SU-DHL-6 (cell line): ENCODE data around the gene MYO1G.
A peak's percentile ranks its signal among the peaks of the same experiment; 100 is the strongest.

ENCODE experiments used
- EZH2phosphoT487 ChIP-seq: fragments of 200-600 bp; sonication (generic), shearing (Covaris generic); conservative IDR thresholded peaks from 2 replicates; pipeline ENCODE4 v1.6.1; 2018; ENCODE audit warnings: mild to moderate bottlenecking, antibody characterized with exemption, low read length, moderate library complexity, mixed read lengths
- TF ChIP-seq, protein P1 (sequence below): fragments of 200-600 bp; sonication (generic); IDR thresholded peaks from one replicate; pipeline ENCODE4 v1.5.1; 2017; ENCODE audit warnings: antibody characterized with exemption, mild to moderate bottlenecking, low read length, moderate library complexity; ENCODE audit not compliant: insufficient read depth, poor library complexity, severe bottlenecking

DNA sequence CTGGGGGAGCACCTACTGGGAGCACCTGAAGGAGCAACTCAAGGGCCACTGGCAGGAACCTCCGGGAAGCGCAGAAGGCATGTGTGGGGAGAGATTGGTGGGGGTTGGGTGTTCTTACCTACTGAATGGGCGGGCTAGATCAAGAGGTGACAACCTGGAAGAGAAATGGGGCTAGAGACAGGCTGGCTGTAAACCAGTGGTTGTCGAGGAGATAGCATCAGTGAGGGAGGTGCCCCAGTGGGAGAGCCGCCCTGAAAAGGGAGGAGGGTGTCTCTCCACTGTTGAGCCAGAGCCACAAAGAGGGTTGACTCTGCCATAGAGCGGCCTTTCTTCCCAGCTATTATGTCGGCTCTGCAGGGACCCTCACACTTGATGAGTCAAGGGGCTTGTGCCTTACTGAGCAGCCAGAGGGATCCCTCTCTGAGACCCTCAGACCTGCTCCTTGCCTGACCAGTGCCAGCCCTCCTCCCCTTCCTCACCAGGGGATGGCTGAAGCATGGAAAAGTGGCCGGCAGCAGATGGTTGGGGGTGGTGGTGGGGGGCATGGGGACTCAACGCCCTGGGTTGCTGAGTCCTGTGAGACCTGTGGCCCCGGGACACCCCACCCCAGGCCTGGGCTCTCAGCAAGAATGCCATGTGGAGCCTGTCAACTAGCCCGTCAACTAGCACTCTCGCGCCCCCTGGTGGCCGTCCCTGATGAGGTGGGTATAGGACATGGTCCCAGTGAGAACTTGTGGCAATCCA lies 57.0 kb downstream of the MYO1G start:
- TF ChIP-seq, protein P1, sequence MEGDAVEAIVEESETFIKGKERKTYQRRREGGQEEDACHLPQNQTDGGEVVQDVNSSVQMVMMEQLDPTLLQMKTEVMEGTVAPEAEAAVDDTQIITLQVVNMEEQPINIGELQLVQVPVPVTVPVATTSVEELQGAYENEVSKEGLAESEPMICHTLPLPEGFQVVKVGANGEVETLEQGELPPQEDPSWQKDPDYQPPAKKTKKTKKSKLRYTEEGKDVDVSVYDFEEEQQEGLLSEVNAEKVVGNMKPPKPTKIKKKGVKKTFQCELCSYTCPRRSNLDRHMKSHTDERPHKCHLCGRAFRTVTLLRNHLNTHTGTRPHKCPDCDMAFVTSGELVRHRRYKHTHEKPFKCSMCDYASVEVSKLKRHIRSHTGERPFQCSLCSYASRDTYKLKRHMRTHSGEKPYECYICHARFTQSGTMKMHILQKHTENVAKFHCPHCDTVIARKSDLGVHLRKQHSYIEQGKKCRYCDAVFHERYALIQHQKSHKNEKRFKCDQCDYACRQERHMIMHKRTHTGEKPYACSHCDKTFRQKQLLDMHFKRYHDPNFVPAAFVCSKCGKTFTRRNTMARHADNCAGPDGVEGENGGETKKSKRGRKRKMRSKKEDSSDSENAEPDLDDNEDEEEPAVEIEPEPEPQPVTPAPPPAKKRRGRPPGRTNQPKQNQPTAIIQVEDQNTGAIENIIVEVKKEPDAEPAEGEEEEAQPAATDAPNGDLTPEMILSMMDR = peak; percentile 92
- no peak for TF ChIP-seq EZH2phosphoT487
